ENCODE results near the gene FBXW8. TPM values are rescaled to one million over a fixed set of nuclear protein-coding genes. Genes with fewer than 3 reads are reported as not detected.

FBXW8 gene
- polyA plus RNA-seq, 3 donors: 2.0 to 5.2 (median 2.7) TPM

GRCh38 chr12:116941188-116941587, 30.4 kb downstream of the FBXW8 start:
- Histone ChIP-seq H3K4me2 (replicated peaks; ENCODE audit: extremely low read depth, low read length, poor library complexity, severe bottlenecking) (no peak overlapping the region), H3K4me3 (replicated peaks in 1 of 3; ENCODE audit: low read depth in 2 of 3, low read length in 3 of 3) (no peak overlapping the region), H4K20me1 (ENCODE audit: insufficient read depth, low read length) (no peaks in the 10 kb centered on the region), H3K79me2 (ENCODE audit: insufficient read depth, low read length) (no peaks in the 10 kb centered on the region), H3K27ac (ENCODE audit: low read depth in 1 of 2, low read length in 2 of 2) (no peak overlapping the region), H3K36me3 (replicated peaks in 1 of 2; ENCODE audit: control insufficient read depth in 1 of 2, insufficient read depth in 2 of 2, low read length in 2 of 2) (peaks cover 6 to 19% of the 10 kb centered on the region in 2 donors), H3K27me3 (ENCODE audit: control insufficient read depth in 2 of 2, insufficient read depth in 2 of 2, low read length in 2 of 2) (no peaks in the 10 kb centered on the region), H2AFZ (ENCODE audit: insufficient read depth, low read depth, low read length, poor library complexity, severe bottlenecking) (no peak overlapping the region), H3K4me1 (ENCODE audit: control insufficient read depth in 1 of 2, insufficient read depth in 2 of 2, low read length in 2 of 2) (no peaks in the 10 kb centered on the region), H3K9ac (ENCODE audit: insufficient read depth, low read length, poor library complexity, severe bottlenecking) (no peak overlapping the region), H3K9me3 (replicated peaks in 1 of 2; ENCODE audit: control insufficient read depth in 1 of 2, insufficient read depth in 1 of 2, low read length in 2 of 2) (peaks cover 7 to 10% of the 10 kb centered on the region in 2 donors)
- 93% methylated on average over 4 of the region's 5 CpGs for WGBS (ENCODE audit: insufficient coverage)
- peaks cover 4% of the 10 kb centered on the region for H3K4me1 Mint-ChIP-seq
- H3K27ac Mint-ChIP-seq: no peak overlapping the region
- H3K27me3 Mint-ChIP-seq (ENCODE audit: low read depth in 3 of 3): peaks cover 0 to 1% (median 0%) of the 10 kb centered on the region in 3 donors
- no peak for TF ChIP-seq CTCF (IDR thresholded peaks at IDR 0.05)
- no peak overlapping the region for H3K4me3 Mint-ChIP-seq
- H3K9me3 Mint-ChIP-seq: peaks cover 0 to 15% (median 12%) of the 10 kb centered on the region in 7 donors
- peaks cover 39 to 40% of the 10 kb centered on the region in 2 donors for H3K36me3 Mint-ChIP-seq
- intact Hi-C loops (cut with micrococcal nuclease): no loop called here
- DNase-seq: no peak

GRCh38 chr12:116943419-116944372, 32.9 kb downstream of the FBXW8 start:
- peaks cover 4% of the 10 kb centered on the region for H3K4me1 Mint-ChIP-seq
- H3K36me3 ChIP-seq (replicated peaks in 1 of 2; ENCODE audit: control insufficient read depth in 1 of 2, insufficient read depth in 2 of 2, low read length in 2 of 2): peaks cover 18 to 33% of the 10 kb centered on the region in 2 donors

More at GRCh38 chr12:116943419-116944372, 32.9 kb downstream of the FBXW8 start:
- H3K9me3 Mint-ChIP-seq: peaks cover 0 to 15% (median 12%) of the 10 kb centered on the region in 7 donors
- 100% methylated on average over 2 of the region's 6 CpGs for WGBS (ENCODE audit: insufficient coverage)
- DNase-seq: no peak
- no peak overlapping the region for H3K4me3 ChIP-seq (replicated peaks in 1 of 3; ENCODE audit: low read depth in 2 of 3, low read length in 3 of 3)
- H3K27ac Mint-ChIP-seq: no peak overlapping the region
- H3K27me3 Mint-ChIP-seq (ENCODE audit: low read depth in 3 of 3): peaks cover 0 to 2% (median 1%) of the 10 kb centered on the region in 3 donors
- TF ChIP-seq CTCF (IDR thresholded peaks at IDR 0.05): no peak
- H2AFZ ChIP-seq (ENCODE audit: insufficient read depth, low read depth, low read length, poor library complexity, severe bottlenecking): no peak overlapping the region
- H3K9me3 ChIP-seq (replicated peaks in 1 of 2; ENCODE audit: control insufficient read depth in 1 of 2, insufficient read depth in 1 of 2, low read length in 2 of 2): peaks cover 7 to 10% of the 10 kb centered on the region in 2 donors
- no peaks in the 10 kb centered on the region for H3K27me3 ChIP-seq (ENCODE audit: control insufficient read depth in 2 of 2, insufficient read depth in 2 of 2, low read length in 2 of 2)
- no peak overlapping the region for H3K4me2 ChIP-seq (replicated peaks; ENCODE audit: extremely low read depth, low read length, poor library complexity, severe bottlenecking)
- H3K4me1 ChIP-seq (ENCODE audit: control insufficient read depth in 1 of 2, insufficient read depth in 2 of 2, low read length in 2 of 2): no peaks in the 10 kb centered on the region
- intact Hi-C loops (cut with micrococcal nuclease): no loop called here
- no peak overlapping the region for H3K9ac ChIP-seq (ENCODE audit: insufficient read depth, low read length, poor library complexity, severe bottlenecking)
- peaks cover 39 to 46% of the 10 kb centered on the region in 2 donors for H3K36me3 Mint-ChIP-seq
- H3K79me2 ChIP-seq (ENCODE audit: insufficient read depth, low read length): no peaks in the 10 kb centered on the region
- H3K27ac ChIP-seq (ENCODE audit: low read depth in 1 of 2, low read length in 2 of 2): no peak overlapping the region
- H3K4me3 Mint-ChIP-seq: no peak overlapping the region
- H4K20me1 ChIP-seq (ENCODE audit: insufficient read depth, low read length): no peaks in the 10 kb centered on the region

Data from CD14-positive monocyte (primary cell).